Measurements from ENCODE around the gene POLD3.

DNA sequence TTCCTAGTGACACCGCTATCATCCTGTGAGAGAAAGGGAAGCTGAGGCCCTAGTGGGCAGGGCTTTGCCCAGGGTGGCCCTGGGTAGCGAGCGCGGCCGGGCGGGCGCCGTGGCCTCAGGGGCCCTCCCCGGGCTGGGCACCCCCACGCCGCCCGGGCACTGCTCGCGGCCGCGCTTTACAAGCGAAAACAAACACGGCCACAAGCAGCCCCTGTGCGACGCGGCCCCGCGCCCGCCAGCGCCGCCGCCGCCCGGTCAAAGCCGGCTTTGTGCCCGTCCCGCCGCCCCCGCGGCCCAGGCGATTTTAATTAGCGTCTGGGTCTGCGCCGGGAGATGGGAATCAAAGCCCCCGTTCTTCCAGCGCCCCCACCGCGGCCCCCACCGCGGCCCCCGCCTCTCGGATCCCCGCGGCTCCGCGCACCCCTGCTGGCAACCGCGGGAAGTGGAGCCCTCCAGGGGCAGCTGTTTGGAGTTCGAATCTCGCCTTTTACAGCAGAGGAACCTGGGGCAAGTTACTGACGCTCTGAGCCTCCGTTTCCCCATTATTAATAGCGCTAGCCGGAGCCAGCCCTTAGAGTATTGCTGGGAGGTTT lies 91.0 kb downstream of the POLD3 start:
- TF ChIP-seq CSRNP3 (CRISPR knock-in tag; IDR thresholded peaks at IDR 0.05) = no peak
- TF ChIP-seq CREB5 (CRISPR knock-in tag; IDR thresholded peaks at IDR 0.05; ENCODE audit: low read depth) = no peak
- no peak for TF ChIP-seq ZFP30 (CRISPR knock-in tag; IDR thresholded peaks at IDR 0.05)
